HFF-Myc (cell line): ENCODE measurements around the gene SLC16A5.

Source experiments
- DNase-seq: peaks from one replicate; pipeline ENCODE4 v3.0.0-alpha.2; 2011; ENCODE audit warnings: low read depth; ENCODE audit errors: extremely low read depth
- H3K4me3 ChIP-seq: replicated peaks from 2 replicates; pipeline ENCODE4 v1.5.1; 2011; ENCODE audit warnings: low read depth, mild to moderate bottlenecking, control low read depth, low read length
- CTCF ChIP-seq: IDR thresholded peaks from 2 replicates; pipeline ENCODE4 v1.5.1; 2012; ENCODE audit warnings: mild to moderate bottlenecking, low read depth, low read length, control low read depth; ENCODE audit errors: missing control alignments

SLC16A5 gene

GRCh38 chr17:75138519-75138918, 50.8 kb downstream of the SLC16A5 start:
- DNase-seq: no peak
- no peak overlapping the region for H3K4me3 ChIP-seq
- no peak for TF ChIP-seq CTCF

GRCh38 chr17:75142236-75142971, 54.6 kb downstream of the SLC16A5 start:
- no peak overlapping the region for H3K4me3 ChIP-seq
- no peak for TF ChIP-seq CTCF
- no peak for DNase-seq

GRCh38 chr17:75144816-75145512, 57.2 kb downstream of the SLC16A5 start:
- DNase-seq: no peak
- no peak for TF ChIP-seq CTCF
- no peak overlapping the region for H3K4me3 ChIP-seq

GRCh38 chr17:75146592-75146991, 58.8 kb downstream of the SLC16A5 start:
- no peak overlapping the region for H3K4me3 ChIP-seq
- no peak for DNase-seq
- no peak for TF ChIP-seq CTCF

- no peak overlapping the region for H3K4me3 ChIP-seq
- TF ChIP-seq CTCF: no peak
- no peak for DNase-seq
Observed at GRCh38 chr17:75147878-75148546, 60.3 kb downstream of the SLC16A5 start.

- no peak for DNase-seq
- peak overlapping the region; percentile 96 for H3K4me3 ChIP-seq
Observed at GRCh38 chr17:75151930-75152329, 64.2 kb downstream of the SLC16A5 start.

More at GRCh38 chr17:75151930-75152329, 64.2 kb downstream of the SLC16A5 start:
- no peak for TF ChIP-seq CTCF
